CD14-positive monocyte (primary cell): ENCODE results near the gene FGF6. TPM values are rescaled to one million over a fixed set of nuclear protein-coding genes. Genes with fewer than 3 reads are reported as not detected.

Experiments
- DNase-seq, 3 donors: peaks; one replicate each; pipeline ENCODE4 v3.0.0-alpha.2; 2011 to 2022
- H2AFZ ChIP-seq: 2 replicates; pipeline ENCODE4 v1.6.0; 2012; ENCODE audit warnings: mild to moderate bottlenecking, low read depth, low read length, inconsistent platforms; ENCODE audit not compliant: insufficient read depth, poor library complexity, severe bottlenecking
- H3K27ac ChIP-seq, 2 donors: 1 replicate in 1 of 2; 2 replicates in 1 of 2; pipeline ENCODE4 v1.5.1; 2012 to 2013; ENCODE audit warnings: low read length in 2 of 2, control low read depth in 1 of 2, inconsistent platforms in 1 of 2, low read depth in 1 of 2, mild to moderate bottlenecking in 1 of 2
- H3K27me3 ChIP-seq, 2 donors: one replicate each; pipeline versions ENCODE4 v1.6.0 to v1.6.1; 2011 to 2013; ENCODE audit warnings: low read length in 2 of 2; ENCODE audit not compliant: control insufficient read depth in 2 of 2, insufficient read depth in 2 of 2
- H3K36me3 ChIP-seq, 2 donors: replicated peaks in 1 of 2; 1 replicate in 1 of 2; 2 replicates in 1 of 2; pipeline versions ENCODE4 v1.5.1 to v1.6.1; 2012 to 2013; ENCODE audit warnings: low read length in 2 of 2, control low read depth in 1 of 2, inconsistent platforms in 1 of 2, mild to moderate bottlenecking in 1 of 2; ENCODE audit not compliant: insufficient read depth in 2 of 2, control insufficient read depth in 1 of 2
- H3K4me1 ChIP-seq, 2 donors: 1 replicate in 1 of 2; 2 replicates in 1 of 2; pipeline versions ENCODE4 v1.5.1 to v1.6.1; 2012 to 2013; ENCODE audit warnings: low read length in 2 of 2, control low read depth in 1 of 2, inconsistent platforms in 1 of 2, mild to moderate bottlenecking in 1 of 2, moderate library complexity in 1 of 2; ENCODE audit not compliant: insufficient read depth in 2 of 2, control insufficient read depth in 1 of 2
- H3K4me2 ChIP-seq: replicated peaks from 2 replicates; pipeline ENCODE3; 2012; ENCODE audit warnings: low read length, moderate library complexity, mild to moderate bottlenecking; ENCODE audit not compliant: poor library complexity, severe bottlenecking; ENCODE audit errors: extremely low read depth
- H3K4me3 ChIP-seq, 3 experiments: fragments of 200-600 bp in 1 of 3; sonication (generic) in 1 of 3; replicated peaks in 1 of 3; 1 replicate in 2 of 3; 2 replicates in 1 of 3; pipeline ENCODE4 v1.5.1; 2011 to 2013; ENCODE audit warnings: low read length in 3 of 3, mild to moderate bottlenecking in 3 of 3, control low read depth in 2 of 3, low read depth in 2 of 3, inconsistent platforms in 1 of 3, moderate library complexity in 1 of 3
- H3K79me2 ChIP-seq: 2 replicates; pipeline ENCODE4 v1.6.0; 2012; ENCODE audit warnings: mild to moderate bottlenecking, control low read depth, inconsistent platforms, low read length, moderate library complexity; ENCODE audit not compliant: insufficient read depth
- H3K9ac ChIP-seq: 2 replicates; pipeline ENCODE4 v1.6.0; 2017; ENCODE audit warnings: low read length, mild to moderate bottlenecking; ENCODE audit not compliant: insufficient read depth, poor library complexity, severe bottlenecking
- H3K9me3 ChIP-seq, 2 donors: replicated peaks in 1 of 2; 1 replicate in 1 of 2; 2 replicates in 1 of 2; pipeline versions ENCODE4 v1.5.1 to v1.6.1; 2012 to 2013; ENCODE audit warnings: low read length in 2 of 2, control low read depth in 1 of 2; ENCODE audit not compliant: control insufficient read depth in 1 of 2, insufficient read depth in 1 of 2
- H4K20me1 ChIP-seq: 2 replicates; pipeline ENCODE4 v1.6.0; 2012; ENCODE audit warnings: mild to moderate bottlenecking, low read length, control low read depth, moderate library complexity; ENCODE audit not compliant: insufficient read depth
- H3K27ac Mint-ChIP-seq, 7 donors: one replicate each; pipeline ENCODE4 v1.8.0; 2020; ENCODE audit warnings: mild to moderate bottlenecking in 7 of 7, mixed read lengths in 7 of 7, moderate library complexity in 6 of 7, inconsistent platforms in 2 of 7
- H3K27me3 Mint-ChIP-seq, 3 donors: one replicate each; pipeline ENCODE4 v1.8.0; 2021 to 2022; ENCODE audit warnings: low read depth in 3 of 3, mild to moderate bottlenecking in 3 of 3, mixed read lengths in 3 of 3, moderate library complexity in 3 of 3, inconsistent platforms in 1 of 3
- H3K36me3 Mint-ChIP-seq, 2 donors: one replicate each; pipeline ENCODE4 v1.8.0; 2020; ENCODE audit warnings: mixed read lengths in 2 of 2, inconsistent platforms in 1 of 2, mild to moderate bottlenecking in 1 of 2
- H3K4me1 Mint-ChIP-seq: one replicate; pipeline ENCODE4 v1.8.0; 2020; ENCODE audit warnings: mild to moderate bottlenecking, mixed read lengths
- H3K4me3 Mint-ChIP-seq, 2 donors: one replicate each; pipeline ENCODE4 v1.8.0; 2020; ENCODE audit warnings: mild to moderate bottlenecking in 2 of 2, mixed read lengths in 2 of 2, moderate library complexity in 1 of 2
- H3K9me3 Mint-ChIP-seq, 7 donors: one replicate each; pipeline ENCODE4 v1.8.0; 2020 to 2022; ENCODE audit warnings: mixed read lengths in 7 of 7, mild to moderate bottlenecking in 6 of 7, moderate library complexity in 6 of 7, inconsistent platforms in 2 of 7
- CTCF ChIP-seq: fragments of 200-600 bp; IDR thresholded peaks from one replicate; pipeline ENCODE4 v1.8.0; 2022; ENCODE audit warnings: antibody characterized with exemption, mild to moderate bottlenecking
- WGBS: methylation state at CpG from one replicate; pipeline ENCODE4 v1.1.5; 2013; ENCODE audit warnings: missing lambda C conversion rate; ENCODE audit not compliant: insufficient coverage; 5-methylcytosine and 5-hydroxymethylcytosine counted together
- intact Hi-C, 2 donors: fragments of 100-400 bp; cut with micrococcal nuclease; formaldehyde crosslinking; loops; one replicate each; pipeline versions ENCODE4 v1.15.0 to v1.15.1; 2023
- polyA plus RNA-seq, 3 donors: library from polyadenylated mRNA; depleted of rRNA in 1 of 3; unstranded in 2 of 3; stranded (reverse) in 1 of 3; fragments of 300-500 nt in 2 of 3; fragments of >200 nt in 1 of 3; fragmentation: Illumina TruSeq in 2 of 3; gene quantifications; 1 replicate in 2 of 3; 2 replicates in 1 of 3; pipeline ENCODE4 v1.2.3, GENCODE V29; 2012 to 2021

Gene FGF6
- polyA plus RNA-seq, 3 donors: not detected

- Mint-ChIP-seq H3K27me3 (peaks cover 7 to 16% (median 13%) of the 10 kb centered on the region in 3 donors), H3K4me3 (no peak overlapping the region), H3K9me3 (peaks cover 0 to 2% (median 0%) of the 10 kb centered on the region in 7 donors), H3K4me1 (no peaks in the 10 kb centered on the region), H3K27ac (no peak overlapping the region), H3K36me3 (no peaks in the 10 kb centered on the region)
- Histone ChIP-seq H4K20me1 (no peaks in the 10 kb centered on the region), H3K27me3 (no peaks in the 10 kb centered on the region), H2AFZ (no peak overlapping the region), H3K27ac (no peak overlapping the region), H3K9me3 (no peaks in the 10 kb centered on the region), H3K9ac (no peak overlapping the region), H3K36me3 (no peaks in the 10 kb centered on the region), H3K4me3 (no peak overlapping the region), H3K4me2 (no peak overlapping the region), H3K4me1 (no peaks in the 10 kb centered on the region), H3K79me2 (no peaks in the 10 kb centered on the region)
- intact Hi-C loops: loop anchor here (5.0 kb wide), 2 partner anchors 99 to 104 kb away; no protein-coding TSS in a partner anchor
- 64% methylated on average over 6 of the region's 11 CpGs for WGBS
- no peak for TF ChIP-seq CTCF
- DNase-seq: no peak
These were observed 22.0 kb downstream of the FGF6 start for GRCh38 chr12:4423528-4424195.

- no peaks in the 10 kb centered on the region for H3K36me3 Mint-ChIP-seq
- intact Hi-C loops: loop anchor here (5.0 kb wide), 2 partner anchors 99 to 104 kb away; no protein-coding TSS in a partner anchor
These were observed 22.6 kb downstream of the FGF6 start for GRCh38 chr12:4422985-4423384.

More at GRCh38 chr12:4422985-4423384, 22.6 kb downstream of the FGF6 start:
- no peak for DNase-seq
- H3K4me2 ChIP-seq: no peak overlapping the region
- TF ChIP-seq CTCF: no peak
- H3K9ac ChIP-seq: no peak overlapping the region
- H3K27me3 Mint-ChIP-seq: peaks cover 9 to 15% (median 13%) of the 10 kb centered on the region in 3 donors
- no peaks in the 10 kb centered on the region for H4K20me1 ChIP-seq
- H3K27ac ChIP-seq: no peak overlapping the region
- H3K4me1 Mint-ChIP-seq: no peaks in the 10 kb centered on the region
- no peak overlapping the region for H3K4me3 Mint-ChIP-seq
- 100% methylated on average over 6 of the region's 9 CpGs for WGBS
- H3K79me2 ChIP-seq: no peaks in the 10 kb centered on the region
- no peak overlapping the region for H3K27ac Mint-ChIP-seq
- no peaks in the 10 kb centered on the region for H3K27me3 ChIP-seq
- H3K9me3 Mint-ChIP-seq: peaks cover 0 to 2% (median 0%) of the 10 kb centered on the region in 7 donors
- H3K4me3 ChIP-seq: no peak overlapping the region
- no peaks in the 10 kb centered on the region for H3K36me3 ChIP-seq
- no peak overlapping the region for H2AFZ ChIP-seq
- no peaks in the 10 kb centered on the region for H3K9me3 ChIP-seq
- no peaks in the 10 kb centered on the region for H3K4me1 ChIP-seq
